Measurements from ENCODE around the gene CDC42BPG. TPM values are rescaled to one million over a fixed set of nuclear protein-coding genes. Genes with fewer than 3 reads are reported as not detected.
A peak's percentile ranks its signal among the peaks of the same experiment; 100 is the strongest.

CDC42BPG gene
- total RNA-seq, 1 experiment from 2014 or later: 24.9 TPM

DNA sequence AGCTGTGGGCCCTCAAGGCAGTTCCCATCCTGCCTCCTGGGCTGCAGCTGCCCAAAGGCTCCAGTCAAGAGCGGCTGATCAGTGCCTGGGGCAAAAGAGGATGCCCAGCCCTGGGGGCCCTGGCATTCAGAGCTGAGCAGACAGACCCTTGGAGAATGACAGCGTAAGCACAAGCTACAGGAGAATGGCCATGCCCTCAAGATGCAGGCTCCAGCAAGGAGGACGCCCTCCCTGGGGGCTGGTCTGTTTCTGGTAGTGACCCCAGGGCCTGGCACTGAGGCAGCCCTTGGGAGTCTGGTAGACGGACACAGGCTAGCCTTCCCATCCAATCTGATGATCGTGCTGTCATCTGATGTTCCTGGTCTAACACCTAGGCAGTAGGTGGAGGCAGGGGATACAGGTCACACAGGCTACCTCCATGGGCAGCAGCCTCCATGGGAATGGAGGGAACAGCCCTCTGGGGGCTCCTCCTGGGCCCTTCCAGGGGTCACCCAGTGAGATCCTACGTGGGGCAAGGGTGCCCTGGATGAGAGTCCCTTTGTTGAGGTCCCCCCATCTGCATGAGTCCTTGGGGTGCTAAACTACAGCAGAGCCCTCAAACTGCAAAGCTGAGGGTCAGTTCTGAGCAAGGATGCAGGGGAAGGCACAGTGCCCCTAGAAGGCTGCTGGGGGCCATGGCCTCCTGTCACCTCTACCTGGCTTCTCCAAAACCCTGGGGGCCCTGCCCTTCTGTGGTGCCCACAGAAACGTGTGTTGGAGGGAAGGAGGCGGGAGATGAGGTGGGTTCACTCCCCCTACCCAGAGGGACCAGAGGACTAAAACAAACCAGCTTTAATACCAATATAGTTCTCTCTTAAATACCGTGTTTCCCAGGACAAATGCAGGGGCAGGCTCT is 55.9 kb downstream of the CDC42BPG start:
- TF ChIP-seq, protein P1, sequence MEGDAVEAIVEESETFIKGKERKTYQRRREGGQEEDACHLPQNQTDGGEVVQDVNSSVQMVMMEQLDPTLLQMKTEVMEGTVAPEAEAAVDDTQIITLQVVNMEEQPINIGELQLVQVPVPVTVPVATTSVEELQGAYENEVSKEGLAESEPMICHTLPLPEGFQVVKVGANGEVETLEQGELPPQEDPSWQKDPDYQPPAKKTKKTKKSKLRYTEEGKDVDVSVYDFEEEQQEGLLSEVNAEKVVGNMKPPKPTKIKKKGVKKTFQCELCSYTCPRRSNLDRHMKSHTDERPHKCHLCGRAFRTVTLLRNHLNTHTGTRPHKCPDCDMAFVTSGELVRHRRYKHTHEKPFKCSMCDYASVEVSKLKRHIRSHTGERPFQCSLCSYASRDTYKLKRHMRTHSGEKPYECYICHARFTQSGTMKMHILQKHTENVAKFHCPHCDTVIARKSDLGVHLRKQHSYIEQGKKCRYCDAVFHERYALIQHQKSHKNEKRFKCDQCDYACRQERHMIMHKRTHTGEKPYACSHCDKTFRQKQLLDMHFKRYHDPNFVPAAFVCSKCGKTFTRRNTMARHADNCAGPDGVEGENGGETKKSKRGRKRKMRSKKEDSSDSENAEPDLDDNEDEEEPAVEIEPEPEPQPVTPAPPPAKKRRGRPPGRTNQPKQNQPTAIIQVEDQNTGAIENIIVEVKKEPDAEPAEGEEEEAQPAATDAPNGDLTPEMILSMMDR (conservative IDR thresholded peaks at IDR 0.05): no peak
- Histone ChIP-seq H3K79me2 (ENCODE audit: insufficient read depth, low read length) (no peaks in the 10 kb centered on the region), H2BK120ac (ENCODE audit: low read depth, low read length, poor library complexity, severe bottlenecking) (no peak overlapping the region), H3K9ac (ENCODE audit: extremely low read depth, insufficient read length, low read length) (no peak overlapping the region), H2BK5ac (ENCODE audit: insufficient read length, low read length) (no peak overlapping the region), H2AK5ac (ENCODE audit: insufficient read length, low read length) (no peak overlapping the region), H3K79me1 (ENCODE audit: insufficient read depth, low read depth, low read length, poor library complexity, severe bottlenecking) (no peaks in the 10 kb centered on the region), H2AFZ (ENCODE audit: low read length) (no peak overlapping the region), H3K4ac (ENCODE audit: low read depth, low read length) (no peak overlapping the region), H3T11ph (ENCODE audit: low read length) (no peak overlapping the region), H4K91ac (ENCODE audit: insufficient read length, low read depth, low read length) (no peak overlapping the region), H4K20me1 (ENCODE audit: control insufficient read depth, insufficient read depth, insufficient read length) (no peaks in the 10 kb centered on the region), H2BK12ac (ENCODE audit: insufficient read length, low read depth, low read length) (no peak overlapping the region), H3K18ac (ENCODE audit: insufficient read length, low read depth, low read length) (no peak overlapping the region), H3K4me2 (ENCODE audit: insufficient read depth, insufficient read length, low read length) (no peak overlapping the region), H2BK20ac (ENCODE audit: low read depth, low read length, poor library complexity, severe bottlenecking) (no peak overlapping the region), H3K4me1 (ENCODE audit: insufficient read depth, low read length) (no peaks in the 10 kb centered on the region), H3K9me3 (ENCODE audit: control insufficient read depth, low read depth, low read length) (no peaks in the 10 kb centered on the region), H3K23ac (ENCODE audit: insufficient read length, low read depth, low read length) (no peak overlapping the region), H4K8ac (replicated peaks; ENCODE audit: insufficient read length, low read depth, low read length) (no peak overlapping the region), H3K27ac (ENCODE audit: insufficient read length, low read depth, low read length) (no peak overlapping the region), H3K14ac (ENCODE audit: insufficient read depth, low read length) (no peak overlapping the region; the same call in 1 of the 2 replicates), H3K23me2 (ENCODE audit: insufficient read length, low read depth, low read length, poor library complexity, severe bottlenecking) (no peaks in the 10 kb centered on the region), H3K56ac (ENCODE audit: insufficient read length, low read depth, low read length) (no peak overlapping the region), H2BK15ac (ENCODE audit: low read depth, low read length) (no peak overlapping the region), H4K5ac (ENCODE audit: insufficient read length, low read depth, low read length) (no peak overlapping the region), H3K27me3 (ENCODE audit: insufficient read depth, low read length) (no peaks in the 10 kb centered on the region)
- Mint-ChIP-seq H3K27me3 (ENCODE audit: low read depth) (no peaks in the 10 kb centered on the region), H3K36me3 (ENCODE audit: insufficient read depth in 1 of 3, low read depth in 3 of 3) (peaks cover 0 to 6% (median 2%) of the 10 kb centered on the region in 3 experiments; a peak in 2 of 7 replicates), H3K9me3 (no peaks in the 10 kb centered on the region), H3K4me3 (no peak overlapping the region), H3K4me1 (0 out of 4 replicates have a peak, but pooled peaks cover 0 to 2% of the 10 kb centered on the region in 2 experiments), H3K27ac (peak overlapping the region in 1 of 3 experiments; percentile 91; a peak in 1 of 7 replicates)
- no peak for DNase-seq
- whole genome bisulfite sequencing (ENCODE audit: extremely low coverage, insufficient read length, low lambda C conversion rate): no CpG with 5 or more reads among the region's 9 CpGs
